ENCODE results near the gene ABCC11. TPM values are rescaled to one million over a fixed set of nuclear protein-coding genes. Genes with fewer than 3 reads are reported as not detected.

Gene ABCC11
- total and polyA plus RNA-seq, 2 of the 13 experiments (the other 11 are each of a cell fraction or from before 2014, with no cell fraction given): 1.0 to 1.4 TPM

- 0 out of 2 replicates have a peak, but pooled peaks have one; percentile 18 for TF ChIP-seq TFE3 (CRISPR knock-in tag; IDR thresholded peaks at IDR 0.05)
- TF ChIP-seq TOPORS (CRISPR knock-in tag; IDR thresholded peaks at IDR 0.05): 0 out of 2 replicates have a peak, but pooled peaks have one; percentile 44
- no peak for TF ChIP-seq ZNF562 (CRISPR knock-in tag; IDR thresholded peaks at IDR 0.05; ENCODE audit: borderline replicate concordance)
- TF ChIP-seq ZNF441 (CRISPR knock-in tag; IDR thresholded peaks at IDR 0.05; ENCODE audit: borderline replicate concordance): peak; percentile 6; the same call in 1 of the 2 replicates
- no peak for TF ChIP-seq ZNF530 (CRISPR knock-in tag; IDR thresholded peaks at IDR 0.05; ENCODE audit: low read depth)
- TF ChIP-seq REPIN1 (CRISPR knock-in tag; IDR thresholded peaks at IDR 0.05; ENCODE audit: borderline replicate concordance, low read depth): peak; percentile 52; the same call in 1 of the 2 replicates
- no peak for TF ChIP-seq TRAFD1 (CRISPR knock-in tag; IDR thresholded peaks at IDR 0.05; ENCODE audit: borderline replicate concordance)
- TF ChIP-seq TARDBP (CRISPR knock-in tag; IDR thresholded peaks at IDR 0.05): peak; percentile 89
- peak; percentile 76 for TF ChIP-seq SMC3 (IDR thresholded peaks at IDR 0.05; ENCODE audit: low read length)
- TF ChIP-seq XRCC5 (optimal IDR thresholded peaks at IDR 0.05; ENCODE audit: low read length): peak; percentile 55
- no peak for TF ChIP-seq NCOA5 (CRISPR knock-in tag; IDR thresholded peaks at IDR 0.05)
- TF ChIP-seq NR2F1 (CRISPR knock-in tag; IDR thresholded peaks at IDR 0.05): no peak
- TF ChIP-seq TCF7L2 (IDR thresholded peaks at IDR 0.05; ENCODE audit: low read depth, low read length): no peak
- no peak for TF ChIP-seq SCMH1 (CRISPR knock-in tag; IDR thresholded peaks at IDR 0.05; ENCODE audit: borderline replicate concordance)
- TF ChIP-seq DPF2 (CRISPR knock-in tag; IDR thresholded peaks at IDR 0.05; ENCODE audit: borderline replicate concordance, low read depth): peak; percentile 33; the same call in 1 of the 2 replicates
- no peak; the same call in 1 of the 2 replicates for TF ChIP-seq ZNF652 (CRISPR knock-in tag; IDR thresholded peaks at IDR 0.05; ENCODE audit: borderline replicate concordance, low read depth)
- TF ChIP-seq MBNL3 (CRISPR knock-in tag; conservative IDR thresholded peaks at IDR 0.05): no peak
- no peak for TF ChIP-seq NKX3-1 (CRISPR knock-in tag; IDR thresholded peaks at IDR 0.05)
- peak; percentile 68; the same call in 1 of the 2 replicates for TF ChIP-seq ZBTB26 (CRISPR knock-in tag; IDR thresholded peaks at IDR 0.05; ENCODE audit: borderline replicate concordance)
- TF ChIP-seq RFX1 (IDR thresholded peaks at IDR 0.05): no peak
- TF ChIP-seq ZKSCAN8 (CRISPR knock-in tag; IDR thresholded peaks at IDR 0.05; ENCODE audit: borderline replicate concordance): peak; percentile 23
Measured at GRCh38 chr16:48164907-48165715, 82.2 kb downstream of the ABCC11 start (continued).

Measured in HepG2 (cell line).